ENCODE measurements around the gene FCN2.

FCN2 gene

GRCh38 chr9:134898319-134898718 is 17.7 kb downstream of the FCN2 start:
- TF ChIP-seq CTCF (IDR thresholded peaks at IDR 0.05; ENCODE audit: low read length) (no peak), EZH2 (IDR thresholded peaks at IDR 0.05; ENCODE audit: borderline replicate concordance, low read length) (no peak)
- no peak overlapping the region for H3K27ac ChIP-seq (ENCODE audit: low read depth, low read length, poor library complexity, severe bottlenecking)
- H3K79me2 ChIP-seq (ENCODE audit: insufficient read depth, low read length), result no peaks in the 10 kb centered on the region
- no peak overlapping the region for H2AFZ ChIP-seq (ENCODE audit: low read length)
- peaks cover 23% of the 10 kb centered on the region; the same call in 1 of the 2 replicates for H3K27me3 ChIP-seq (ENCODE audit: insufficient read depth, low read length)
- H3K9ac ChIP-seq (ENCODE audit: low read length), result no peak overlapping the region
- H3K36me3 ChIP-seq (ENCODE audit: insufficient read depth, low read length), result no peaks in the 10 kb centered on the region; the same call in 1 of the 2 replicates
- no peaks in the 10 kb centered on the region for H3K9me2 ChIP-seq (ENCODE audit: low read depth, low read length)
- no peaks in the 10 kb centered on the region for H4K20me1 ChIP-seq (ENCODE audit: insufficient read depth, low read length)
- H3K4me1 ChIP-seq (ENCODE audit: insufficient read depth, low read length, severe bottlenecking), result no peaks in the 10 kb centered on the region
- H3K4me3 ChIP-seq (ENCODE audit: low read depth, low read length, poor library complexity, severe bottlenecking), result no peak overlapping the region
- no peaks in the 10 kb centered on the region for H3F3A ChIP-seq (ENCODE audit: insufficient read depth, low read length)
- H3K9me3 ChIP-seq (ENCODE audit: low read length), result peaks cover 40% of the 10 kb centered on the region
- H3K4me2 ChIP-seq (ENCODE audit: low read length), result no peak overlapping the region

GRCh38 chr9:134899168-134899567 is 18.6 kb downstream of the FCN2 start:
- TF ChIP-seq CTCF (IDR thresholded peaks at IDR 0.05; ENCODE audit: low read length) (no peak), EZH2 (IDR thresholded peaks at IDR 0.05; ENCODE audit: borderline replicate concordance, low read length) (no peak)
- Histone ChIP-seq H3K27me3 (ENCODE audit: insufficient read depth, low read length) (peaks cover 20% of the 10 kb centered on the region; the same call in 1 of the 2 replicates), H3K27ac (ENCODE audit: low read depth, low read length, poor library complexity, severe bottlenecking) (no peak overlapping the region), H3K9ac (ENCODE audit: low read length) (no peak overlapping the region), H3K4me2 (ENCODE audit: low read length) (no peak overlapping the region), H3K4me1 (ENCODE audit: insufficient read depth, low read length, severe bottlenecking) (no peaks in the 10 kb centered on the region), H3K9me2 (ENCODE audit: low read depth, low read length) (no peaks in the 10 kb centered on the region), H3K9me3 (ENCODE audit: low read length) (peaks cover 41% of the 10 kb centered on the region), H3K36me3 (ENCODE audit: insufficient read depth, low read length) (no peaks in the 10 kb centered on the region; the same call in 1 of the 2 replicates), H4K20me1 (ENCODE audit: insufficient read depth, low read length) (no peaks in the 10 kb centered on the region), H3K79me2 (ENCODE audit: insufficient read depth, low read length) (no peaks in the 10 kb centered on the region), H3F3A (ENCODE audit: insufficient read depth, low read length) (no peaks in the 10 kb centered on the region), H2AFZ (ENCODE audit: low read length) (no peak overlapping the region), H3K4me3 (ENCODE audit: low read depth, low read length, poor library complexity, severe bottlenecking) (no peak overlapping the region)

GRCh38 chr9:134899818-134900217 is 19.2 kb downstream of the FCN2 start:
- Histone ChIP-seq H3F3A (ENCODE audit: insufficient read depth, low read length) (no peaks in the 10 kb centered on the region), H3K9me2 (ENCODE audit: low read depth, low read length) (no peaks in the 10 kb centered on the region), H3K9ac (ENCODE audit: low read length) (no peak overlapping the region), H4K20me1 (ENCODE audit: insufficient read depth, low read length) (no peaks in the 10 kb centered on the region), H3K36me3 (ENCODE audit: insufficient read depth, low read length) (no peaks in the 10 kb centered on the region; the same call in 1 of the 2 replicates), H3K27me3 (ENCODE audit: insufficient read depth, low read length) (peaks cover 19% of the 10 kb centered on the region; the same call in 1 of the 2 replicates), H3K4me3 (ENCODE audit: low read depth, low read length, poor library complexity, severe bottlenecking) (no peak overlapping the region), H3K79me2 (ENCODE audit: insufficient read depth, low read length) (no peaks in the 10 kb centered on the region), H3K4me2 (ENCODE audit: low read length) (no peak overlapping the region), H3K27ac (ENCODE audit: low read depth, low read length, poor library complexity, severe bottlenecking) (no peak overlapping the region), H2AFZ (ENCODE audit: low read length) (no peak overlapping the region), H3K4me1 (ENCODE audit: insufficient read depth, low read length, severe bottlenecking) (no peaks in the 10 kb centered on the region), H3K9me3 (ENCODE audit: low read length) (peaks cover 36% of the 10 kb centered on the region)
- TF ChIP-seq CTCF (IDR thresholded peaks at IDR 0.05; ENCODE audit: low read length) (no peak), EZH2 (IDR thresholded peaks at IDR 0.05; ENCODE audit: borderline replicate concordance, low read length) (no peak)
